ENCODE measurements around the gene C3orf22.

The C3orf22 gene

GRCh38 chr3:126516152-126516935 lies 42.4 kb downstream of the C3orf22 start:
- H3K9me3 Mint-ChIP-seq, result no peaks in the 10 kb centered on the region
- no peaks in the 10 kb centered on the region for H3K4me1 Mint-ChIP-seq
- no peak for TF ChIP-seq CTCF (IDR thresholded peaks at IDR 0.05; ENCODE audit: unreplicated experiment in 3 of 3)
- H3K4me3 Mint-ChIP-seq, result no peak overlapping the region
- H3K36me3 Mint-ChIP-seq (ENCODE audit: low read depth), result no peaks in the 10 kb centered on the region
- H3K27me3 Mint-ChIP-seq (ENCODE audit: low read depth), result peaks cover 28% of the 10 kb centered on the region
- peak overlapping the region in 1 of 3 experiments; percentile 48 for H3K27ac Mint-ChIP-seq

GRCh38 chr3:126515066-126515706 lies 43.5 kb downstream of the C3orf22 start:
- Mint-ChIP-seq H3K4me3 (no peak overlapping the region), H3K27ac (no peak overlapping the region), H3K4me1 (no peaks in the 10 kb centered on the region), H3K27me3 (ENCODE audit: low read depth) (peaks cover 19% of the 10 kb centered on the region), H3K9me3 (no peaks in the 10 kb centered on the region), H3K36me3 (ENCODE audit: low read depth) (no peaks in the 10 kb centered on the region)
- no peak for TF ChIP-seq CTCF (IDR thresholded peaks at IDR 0.05; ENCODE audit: unreplicated experiment in 3 of 3)

GRCh38 chr3:126514161-126514560 lies 44.6 kb downstream of the C3orf22 start:
- TF ChIP-seq CTCF (IDR thresholded peaks at IDR 0.05; ENCODE audit: unreplicated experiment in 3 of 3), result no peak
- H3K27me3 Mint-ChIP-seq (ENCODE audit: low read depth), result peaks cover 17% of the 10 kb centered on the region
- H3K27ac Mint-ChIP-seq, result no peak overlapping the region
- no peaks in the 10 kb centered on the region for H3K9me3 Mint-ChIP-seq
- H3K4me1 Mint-ChIP-seq, result no peaks in the 10 kb centered on the region
- no peaks in the 10 kb centered on the region for H3K36me3 Mint-ChIP-seq (ENCODE audit: low read depth)
- H3K4me3 Mint-ChIP-seq, result no peak overlapping the region

GRCh38 chr3:126512916-126513650 lies 45.6 kb downstream of the C3orf22 start:
- Mint-ChIP-seq H3K4me1 (no peaks in the 10 kb centered on the region), H3K36me3 (ENCODE audit: low read depth) (no peaks in the 10 kb centered on the region), H3K9me3 (no peaks in the 10 kb centered on the region), H3K27ac (no peak overlapping the region), H3K27me3 (ENCODE audit: low read depth) (peaks cover 17% of the 10 kb centered on the region), H3K4me3 (no peak overlapping the region)
- TF ChIP-seq CTCF (IDR thresholded peaks at IDR 0.05; ENCODE audit: unreplicated experiment in 3 of 3), result no peak

- H3K4me1 Mint-ChIP-seq, result no peaks in the 10 kb centered on the region
- no peak overlapping the region for H3K27ac Mint-ChIP-seq
- H3K36me3 Mint-ChIP-seq (ENCODE audit: low read depth), result no peaks in the 10 kb centered on the region
- TF ChIP-seq CTCF (IDR thresholded peaks at IDR 0.05; ENCODE audit: unreplicated experiment in 3 of 3), result no peak
- H3K4me3 Mint-ChIP-seq, result no peak overlapping the region
- peaks cover 16% of the 10 kb centered on the region for H3K27me3 Mint-ChIP-seq (ENCODE audit: low read depth)
- H3K9me3 Mint-ChIP-seq, result no peaks in the 10 kb centered on the region
Observed at GRCh38 chr3:126512026-126512425, 46.7 kb downstream of the C3orf22 start.
